ENCODE measurements around the gene RNLS.

GRCh38 chr10:88521791-88522190 lies 61.3 kb downstream of the RNLS start:
- TF ChIP-seq CTCF (IDR thresholded peaks at IDR 0.05) = no peak
- no peak for TF ChIP-seq POLR2A (IDR thresholded peaks at IDR 0.05)
- no peak for TF ChIP-seq POLR2AphosphoS5 (IDR thresholded peaks at IDR 0.05)
